NK-92 (cell line): ENCODE results near the gene C2CD3.
A peak's percentile ranks its signal among the peaks of the same experiment; 100 is the strongest.

Source experiments
- DNase-seq: peaks from one replicate; lab custom pipeline; 2025; ENCODE audit not compliant: unreplicated experiment; lab: John Stamatoyannopoulos, UW

C2CD3 gene

DNA sequence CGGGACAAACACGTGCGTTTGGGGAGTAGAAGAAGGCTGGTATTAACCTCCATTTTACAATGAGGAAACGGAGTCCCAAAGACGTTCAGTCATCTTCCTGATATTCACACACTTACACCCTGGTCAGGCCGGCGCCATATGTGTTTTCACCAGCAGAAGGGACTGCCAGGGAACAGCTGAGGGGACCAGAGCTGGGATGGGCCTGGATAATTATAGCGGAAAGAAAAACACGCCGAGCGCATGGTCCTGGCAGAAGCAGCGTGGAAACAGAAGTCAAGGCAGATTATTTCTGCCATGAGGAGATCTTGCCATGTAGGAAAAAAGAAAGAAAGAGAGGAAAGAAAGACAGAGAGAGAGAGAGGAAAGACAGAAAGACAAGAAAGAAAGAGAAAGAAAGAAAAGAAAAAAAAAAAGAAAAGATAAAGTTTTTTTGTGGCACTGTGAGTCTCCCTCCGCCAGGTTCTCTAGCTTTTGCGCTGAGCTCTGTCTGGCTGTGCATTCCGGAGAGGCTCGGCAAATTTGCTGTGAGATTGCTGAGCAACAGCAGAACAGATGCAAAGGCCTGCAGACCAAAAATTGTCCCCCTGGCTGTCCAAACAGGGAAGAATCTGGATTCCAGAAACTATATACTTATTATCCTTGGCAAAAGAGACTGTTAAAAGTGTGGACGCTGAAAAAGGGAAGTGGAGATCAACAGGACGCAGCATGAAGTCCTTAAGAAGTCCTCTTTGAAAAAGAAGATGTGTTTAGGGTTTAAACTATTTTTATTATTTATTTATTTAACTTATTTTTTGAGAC is 186.9 kb downstream of the C2CD3 start:
- no peak for DNase-seq

GRCh38 chr11:73982990-73983740 is 187.6 kb downstream of the C2CD3 start:
- peak; percentile 59 for DNase-seq

- no peak for DNase-seq
Observed at GRCh38 chr11:73982595-73982989, 188.2 kb downstream of the C2CD3 start, which contains the start of gene UCP2. UCP2 (minus strand) TSS chr11:73982843; CDS start chr11:73978378, 4,465 bp downstream.

- no peak for DNase-seq
Observed at GRCh38 chr11:73981051-73981805, 189.6 kb downstream of the C2CD3 start.

DNA sequence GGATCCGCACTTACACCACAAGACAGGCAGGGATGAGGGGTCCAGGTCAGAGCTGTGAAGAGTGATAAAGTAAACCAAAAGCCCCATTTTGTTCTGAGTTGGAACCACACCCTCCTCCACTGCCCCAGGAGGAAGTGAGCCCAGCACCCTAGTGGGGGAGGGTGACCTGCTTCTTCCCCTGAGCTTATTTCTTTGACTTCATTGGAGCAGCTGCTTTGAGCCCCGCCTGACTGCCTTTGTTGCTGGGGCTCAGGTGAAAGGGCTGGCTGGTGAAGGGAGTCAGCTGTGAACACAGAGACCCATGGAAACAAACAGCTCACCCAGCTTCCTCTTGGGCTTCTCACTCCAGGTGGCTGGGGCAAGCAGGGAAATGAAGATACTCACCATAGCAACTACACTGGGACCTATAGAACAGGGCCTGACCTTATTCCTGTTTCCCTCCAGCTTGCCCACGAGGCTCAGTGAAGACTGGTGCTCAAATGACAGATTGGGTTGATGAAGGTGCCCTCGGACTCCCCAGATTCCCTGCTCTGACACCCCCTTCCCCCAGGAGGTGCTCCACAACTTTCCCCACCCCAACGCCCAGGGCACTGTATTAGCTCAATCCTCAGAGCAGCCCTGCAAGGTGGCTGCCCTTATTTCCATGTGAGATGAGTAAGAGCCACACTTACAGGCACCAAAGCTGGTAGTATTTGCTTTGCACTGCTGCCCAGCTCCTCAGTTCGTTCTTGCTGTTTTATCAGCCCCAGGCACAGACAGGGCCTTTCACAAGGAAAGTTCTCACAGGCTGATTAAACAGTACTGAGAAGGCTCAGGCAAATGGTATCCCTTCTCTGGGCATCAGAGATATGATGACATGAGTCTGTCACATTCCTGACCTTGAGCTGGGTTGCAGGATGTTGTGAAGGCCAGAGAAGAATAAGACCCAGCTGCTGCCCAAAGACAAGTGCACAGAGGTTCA is 190.5 kb downstream of the C2CD3 start:
- peak; percentile 13 for DNase-seq

DNA sequence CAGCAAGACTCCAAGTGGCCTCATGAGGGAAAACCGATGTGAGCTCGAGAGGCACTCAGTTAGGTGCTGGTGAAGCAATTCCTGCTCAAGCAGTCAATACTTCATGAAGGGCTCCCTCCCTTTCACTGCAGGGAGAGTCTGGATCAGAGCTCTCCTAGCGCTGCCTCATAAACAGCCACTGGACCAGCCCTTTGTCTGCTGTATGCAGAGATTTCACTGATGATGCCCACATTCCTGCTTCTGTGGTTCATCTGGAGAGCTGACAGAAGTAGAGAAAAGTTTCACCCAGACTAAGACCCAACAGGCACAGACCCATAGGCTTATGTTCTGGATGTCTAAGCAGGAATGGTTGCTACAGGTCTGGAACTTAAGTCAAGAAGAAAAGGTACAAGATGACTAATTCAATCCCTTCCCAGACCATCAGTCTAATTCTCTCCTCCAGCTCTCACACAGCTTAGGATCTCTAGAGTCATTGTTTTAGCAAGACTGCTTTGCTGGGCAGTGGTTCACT is 192.2 kb downstream of the C2CD3 start:
- DNase-seq = no peak

- no peak for DNase-seq
Observed at GRCh38 chr11:73977856-73978519, 192.8 kb downstream of the C2CD3 start.

GRCh38 chr11:73976451-73977151 is 194.2 kb downstream of the C2CD3 start:
- DNase-seq = no peak

- DNase-seq = no peak
Observed at GRCh38 chr11:73975479-73975757, 195.4 kb downstream of the C2CD3 start.

GRCh38 chr11:73974604-73975478 is 196.0 kb downstream of the C2CD3 start:
- no peak for DNase-seq

DNA sequence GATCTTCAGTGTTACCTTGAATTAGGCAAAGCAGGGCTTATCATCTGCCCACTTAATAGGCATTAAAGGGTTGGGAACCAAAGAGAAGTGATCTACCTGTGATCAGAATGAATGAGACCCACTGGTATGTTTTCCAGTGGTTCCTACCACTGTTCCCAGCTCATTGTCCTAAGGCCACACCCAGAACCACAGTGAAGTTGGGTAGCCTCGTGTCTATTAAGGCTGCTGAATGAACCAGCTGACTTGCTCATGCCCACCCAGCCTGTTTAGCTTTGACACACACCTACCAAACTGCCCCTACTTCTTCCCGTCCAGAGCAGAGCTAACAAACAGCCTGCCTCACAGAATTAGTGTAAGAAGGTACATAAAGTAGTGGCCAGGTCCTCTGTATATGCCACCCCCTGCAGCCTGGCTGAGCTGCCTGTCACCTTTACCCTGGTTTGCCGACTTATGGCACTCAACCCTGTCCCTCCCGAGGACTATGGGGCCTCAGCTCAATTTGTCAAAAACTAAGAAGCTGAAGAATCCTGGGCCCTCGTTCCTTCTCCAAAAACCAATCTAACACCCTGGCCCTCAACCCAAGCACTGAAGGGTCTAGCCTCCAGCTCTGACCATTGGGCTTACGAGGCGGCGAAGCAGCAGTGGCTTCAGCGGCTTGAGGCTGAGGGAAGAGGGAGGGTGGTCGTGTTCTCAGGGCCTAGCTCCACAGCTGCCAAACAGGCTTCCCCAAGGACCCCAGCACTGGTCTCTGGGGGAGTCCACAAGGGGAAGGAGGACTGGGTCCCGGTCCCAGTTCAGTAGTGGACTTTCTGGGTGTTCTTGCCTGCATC is 198.0 kb downstream of the C2CD3 start:
- DNase-seq = no peak

GRCh38 chr11:73972187-73972586 is 198.6 kb downstream of the C2CD3 start:
- no peak for DNase-seq

DNA sequence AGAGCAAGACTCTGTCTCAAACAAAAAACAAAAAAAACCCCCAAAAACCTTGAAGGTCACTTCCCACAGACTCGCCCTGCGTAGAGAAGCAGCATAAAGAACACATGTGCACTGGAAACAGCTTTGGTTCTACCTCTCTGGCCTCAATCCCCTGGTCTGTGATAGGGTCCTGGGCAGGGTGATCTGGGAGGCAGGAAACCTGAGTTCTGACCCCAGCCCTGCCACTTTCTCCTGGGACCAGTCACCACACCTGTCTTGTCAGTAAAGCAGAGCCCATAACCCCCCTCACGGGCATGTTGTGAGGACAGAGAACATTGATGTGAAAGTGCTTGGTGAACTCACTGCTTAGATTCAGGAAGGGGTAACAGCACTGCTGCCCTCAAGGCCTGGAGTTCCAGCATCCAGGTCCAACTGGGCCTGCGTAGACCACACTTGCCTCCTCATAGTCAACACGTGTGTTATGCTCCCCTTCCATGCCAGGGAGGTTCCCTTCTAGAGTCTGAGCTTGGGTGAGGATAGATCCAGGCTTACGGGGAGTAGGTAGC is 199.6 kb downstream of the C2CD3 start:
- no peak for DNase-seq

DNA sequence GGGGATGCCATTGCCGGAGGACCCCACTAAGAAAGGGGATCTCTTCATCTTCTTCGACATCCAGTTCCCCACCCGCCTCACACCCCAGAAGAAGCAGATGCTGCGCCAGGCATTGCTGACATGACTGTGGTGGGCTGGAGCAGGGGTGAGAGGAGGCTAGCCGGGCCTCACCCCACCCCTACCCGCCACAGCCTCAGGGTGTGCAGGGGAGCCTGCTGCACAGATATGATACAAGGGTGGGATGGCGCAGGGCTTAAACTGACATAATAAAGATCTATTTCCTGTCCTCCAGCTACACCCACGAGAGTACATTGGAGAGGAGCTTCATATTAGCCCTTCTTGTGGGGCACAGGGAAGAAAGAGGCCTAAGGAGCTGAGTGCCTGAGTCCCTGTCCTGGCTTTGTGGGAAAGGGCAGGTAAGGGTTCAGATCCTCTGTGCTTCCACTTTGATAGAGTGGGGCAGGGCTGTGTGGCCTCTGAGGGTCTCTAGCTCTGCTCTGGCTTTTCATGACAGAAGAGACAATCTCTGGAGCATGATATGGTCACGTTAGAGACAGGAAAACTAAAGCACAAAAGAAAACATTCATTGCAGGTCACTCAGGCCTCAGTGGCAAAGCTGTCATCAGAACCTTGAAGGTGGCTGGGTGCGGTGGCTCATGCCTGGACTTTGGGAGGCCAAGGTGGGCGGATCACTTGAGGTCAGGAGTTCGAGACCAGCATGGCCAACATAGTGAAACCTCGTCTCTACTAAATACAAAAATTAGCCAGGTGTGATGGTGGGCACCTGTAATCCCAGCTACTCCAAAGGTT is 200.6 kb downstream of the C2CD3 start:
- DNase-seq = no peak

DNA sequence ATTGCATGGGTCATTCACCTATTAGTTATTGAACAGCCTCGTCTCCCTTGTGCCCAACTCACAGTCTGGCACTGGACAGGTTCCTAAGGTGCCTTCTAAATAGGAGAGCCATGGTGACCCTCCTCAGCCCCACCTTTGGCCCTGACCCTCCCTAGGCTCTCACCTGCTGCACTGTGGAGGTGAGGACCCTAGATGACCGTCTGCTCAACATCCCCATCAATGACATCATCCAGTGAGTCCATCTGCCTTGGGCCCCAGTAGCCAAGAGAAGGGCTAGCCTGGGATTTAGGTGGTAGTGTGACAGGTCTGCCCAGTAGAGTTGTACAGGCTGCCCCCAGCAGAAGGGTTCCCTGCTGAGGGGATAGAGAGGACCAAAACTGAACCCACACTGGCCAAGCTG is 201.7 kb downstream of the C2CD3 start:
- DNase-seq = no peak

DNA sequence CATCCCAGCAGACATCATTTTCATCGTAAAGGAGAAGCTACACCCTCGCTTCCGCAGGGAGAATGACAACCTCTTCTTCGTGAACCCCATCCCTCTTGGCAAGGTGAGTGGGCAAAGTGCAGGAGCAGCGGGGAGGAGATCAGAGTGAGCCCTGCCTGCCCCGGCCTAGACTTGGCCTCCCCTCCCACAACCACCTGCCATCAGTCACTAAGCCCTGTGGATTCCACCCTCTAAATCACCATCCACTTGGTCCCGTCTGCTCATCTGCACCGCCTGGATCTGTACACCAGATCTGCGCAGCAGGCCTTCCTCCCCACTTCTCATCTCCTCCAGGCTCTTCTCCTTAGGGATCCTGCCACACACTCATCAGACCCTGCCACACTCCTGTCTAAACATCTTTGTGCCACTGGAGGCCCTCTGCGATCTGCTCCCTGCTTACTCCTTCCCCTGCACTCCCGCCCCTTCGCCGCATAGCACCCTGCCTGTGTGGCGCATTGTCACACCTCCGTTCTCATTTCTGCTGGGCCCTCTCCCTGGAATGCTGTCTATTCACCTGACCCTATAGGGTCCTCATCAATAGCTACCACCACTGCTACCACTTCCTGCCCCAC is 202.3 kb downstream of the C2CD3 start:
- DNase-seq = no peak
